HUES48 (cell line): Measurements from ENCODE around the gene RYR3.

Source experiments
- H3K27ac ChIP-seq: one replicate; pipeline ENCODE4 v1.7.0; 2013; ENCODE audit warnings: low read depth, low read length, inconsistent platforms
- H3K27me3 ChIP-seq: 2 replicates; pipeline ENCODE4 v1.6.1; 2013; ENCODE audit warnings: mild to moderate bottlenecking, low read length; ENCODE audit not compliant: control insufficient read depth, insufficient read depth
- H3K36me3 ChIP-seq: 2 replicates; pipeline ENCODE4 v1.6.1; 2013; ENCODE audit warnings: low read length; ENCODE audit not compliant: control insufficient read depth, insufficient read depth
- H3K4me1 ChIP-seq: 2 replicates; pipeline ENCODE4 v1.6.1; 2013; ENCODE audit warnings: mild to moderate bottlenecking, low read length; ENCODE audit not compliant: control insufficient read depth, insufficient read depth
- H3K4me3 ChIP-seq: 2 replicates; pipeline ENCODE4 v1.5.1; 2013; ENCODE audit warnings: mild to moderate bottlenecking, low read depth, low read length
- H3K9ac ChIP-seq: 2 replicates; pipeline ENCODE4 v1.6.1; 2013; ENCODE audit warnings: mild to moderate bottlenecking, low read depth, low read length, moderate library complexity
- H3K9me3 ChIP-seq: 2 replicates; pipeline ENCODE4 v1.6.1; 2013; ENCODE audit warnings: low read length; ENCODE audit not compliant: control insufficient read depth, insufficient read depth

Gene RYR3

GRCh38 chr15:33608714-33609113, 297.9 kb downstream of the RYR3 start:
- no peak overlapping the region for H3K9ac ChIP-seq
- H3K9me3 ChIP-seq: no peaks in the 10 kb centered on the region
- H3K4me1 ChIP-seq: no peaks in the 10 kb centered on the region
- H3K27me3 ChIP-seq: 0 out of 2 replicates have a peak, but pooled peaks cover 3% of the 10 kb centered on the region
- H3K36me3 ChIP-seq: no peaks in the 10 kb centered on the region
- no peak overlapping the region for H3K4me3 ChIP-seq
- no peak overlapping the region for H3K27ac ChIP-seq

- 0 out of 2 replicates have a peak, but pooled peaks cover 3% of the 10 kb centered on the region for H3K27me3 ChIP-seq
- no peaks in the 10 kb centered on the region for H3K4me1 ChIP-seq
- H3K4me3 ChIP-seq: no peak overlapping the region
- H3K36me3 ChIP-seq: no peaks in the 10 kb centered on the region
- H3K9me3 ChIP-seq: no peaks in the 10 kb centered on the region
- H3K27ac ChIP-seq: peak overlapping the region; percentile 53
- no peak overlapping the region for H3K9ac ChIP-seq
Observed at GRCh38 chr15:33612721-33613304, 302.0 kb downstream of the RYR3 start.

GRCh38 chr15:33616475-33616874, 305.7 kb downstream of the RYR3 start:
- no peak overlapping the region for H3K27ac ChIP-seq
- no peak overlapping the region for H3K4me3 ChIP-seq
- no peaks in the 10 kb centered on the region for H3K27me3 ChIP-seq
- no peaks in the 10 kb centered on the region for H3K4me1 ChIP-seq
- H3K9me3 ChIP-seq: no peaks in the 10 kb centered on the region
- no peak overlapping the region for H3K9ac ChIP-seq
- no peaks in the 10 kb centered on the region for H3K36me3 ChIP-seq

GRCh38 chr15:33618350-33618749, 307.6 kb downstream of the RYR3 start:
- no peaks in the 10 kb centered on the region for H3K4me1 ChIP-seq
- H3K9me3 ChIP-seq: no peaks in the 10 kb centered on the region
- no peak overlapping the region for H3K9ac ChIP-seq
- no peaks in the 10 kb centered on the region for H3K27me3 ChIP-seq
- no peaks in the 10 kb centered on the region for H3K36me3 ChIP-seq
- no peak overlapping the region for H3K27ac ChIP-seq
- no peak overlapping the region for H3K4me3 ChIP-seq

DNA sequence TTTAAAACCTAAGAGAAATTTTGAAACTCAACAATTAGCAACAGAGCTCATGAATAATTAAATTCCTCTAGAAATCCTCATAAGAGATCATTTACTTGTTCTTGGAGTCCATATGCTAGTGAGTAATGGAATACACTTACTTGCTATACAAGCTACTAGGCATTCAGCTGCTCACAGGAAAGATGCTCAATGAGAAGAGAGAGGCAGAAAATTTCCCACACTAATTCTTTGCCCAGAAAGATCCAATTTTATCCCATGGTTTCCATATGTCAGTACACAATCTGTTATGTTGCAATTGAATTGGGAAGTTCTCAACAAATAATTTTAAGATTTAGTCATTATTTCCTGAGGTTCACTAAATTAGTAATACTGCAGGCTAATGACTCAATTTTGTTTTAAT, 310.4 kb downstream of the RYR3 start:
- Histone ChIP-seq H3K9ac (no peak overlapping the region), H3K36me3 (no peaks in the 10 kb centered on the region), H3K27me3 (no peaks in the 10 kb centered on the region), H3K4me1 (no peaks in the 10 kb centered on the region), H3K9me3 (no peaks in the 10 kb centered on the region), H3K4me3 (no peak overlapping the region), H3K27ac (no peak overlapping the region)

DNA sequence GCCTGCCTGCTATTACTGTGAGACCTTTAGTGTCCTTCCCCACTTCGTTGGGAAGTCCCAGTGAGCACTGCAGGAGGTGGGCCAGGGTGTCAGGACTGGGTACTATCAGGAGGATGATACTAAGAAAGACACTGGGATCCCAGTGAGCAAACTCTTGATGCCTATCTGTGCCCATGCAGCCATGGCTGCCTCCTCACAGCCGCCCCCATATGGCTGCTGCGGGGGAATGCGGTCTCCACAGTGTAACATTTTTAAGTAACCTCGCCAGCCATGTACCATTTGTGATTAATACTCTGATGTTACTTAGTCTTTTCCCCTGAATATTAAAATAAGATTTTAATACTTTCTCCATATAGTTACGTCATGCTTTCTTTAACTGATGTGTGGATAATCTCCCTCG, 312.2 kb downstream of the RYR3 start:
- H3K36me3 ChIP-seq: no peaks in the 10 kb centered on the region
- no peaks in the 10 kb centered on the region for H3K27me3 ChIP-seq
- H3K4me1 ChIP-seq: no peaks in the 10 kb centered on the region
- H3K27ac ChIP-seq: no peak overlapping the region
- H3K9ac ChIP-seq: no peak overlapping the region
- peaks cover 3% of the 10 kb centered on the region; the same call in 1 of the 2 replicates for H3K9me3 ChIP-seq
- H3K4me3 ChIP-seq: no peak overlapping the region

DNA sequence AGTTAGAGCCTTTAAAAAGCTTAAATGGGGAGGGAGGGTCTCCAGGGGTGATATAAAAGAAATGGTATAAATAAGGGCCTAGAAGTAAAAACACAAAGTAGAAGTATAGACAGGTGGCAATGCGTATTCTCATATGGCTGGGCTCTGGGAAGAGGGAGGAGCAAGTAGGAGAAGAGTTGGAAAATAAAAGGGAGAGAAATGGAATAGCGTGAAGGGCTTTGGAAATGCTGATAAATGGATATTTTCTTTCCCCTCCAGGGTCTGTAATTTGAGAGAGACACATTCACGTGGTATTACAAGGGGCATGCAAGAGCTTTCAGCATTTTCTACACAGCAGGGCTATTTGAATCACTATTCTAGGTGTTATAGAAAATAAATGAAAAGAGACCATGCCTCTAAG, 313.7 kb downstream of the RYR3 start:
- Histone ChIP-seq H3K36me3 (no peaks in the 10 kb centered on the region), H3K27me3 (no peaks in the 10 kb centered on the region), H3K4me1 (no peaks in the 10 kb centered on the region), H3K4me3 (no peak overlapping the region), H3K27ac (no peak overlapping the region), H3K9me3 (peaks cover 3% of the 10 kb centered on the region; the same call in 1 of the 2 replicates), H3K9ac (no peak overlapping the region)

GRCh38 chr15:33629647-33630046, 318.9 kb downstream of the RYR3 start:
- peaks cover 3% of the 10 kb centered on the region; the same call in 1 of the 2 replicates for H3K9me3 ChIP-seq
- no peaks in the 10 kb centered on the region for H3K27me3 ChIP-seq
- no peaks in the 10 kb centered on the region for H3K36me3 ChIP-seq
- no peaks in the 10 kb centered on the region for H3K4me1 ChIP-seq
- no peak overlapping the region for H3K27ac ChIP-seq
- H3K9ac ChIP-seq: no peak overlapping the region
- no peak overlapping the region for H3K4me3 ChIP-seq

DNA sequence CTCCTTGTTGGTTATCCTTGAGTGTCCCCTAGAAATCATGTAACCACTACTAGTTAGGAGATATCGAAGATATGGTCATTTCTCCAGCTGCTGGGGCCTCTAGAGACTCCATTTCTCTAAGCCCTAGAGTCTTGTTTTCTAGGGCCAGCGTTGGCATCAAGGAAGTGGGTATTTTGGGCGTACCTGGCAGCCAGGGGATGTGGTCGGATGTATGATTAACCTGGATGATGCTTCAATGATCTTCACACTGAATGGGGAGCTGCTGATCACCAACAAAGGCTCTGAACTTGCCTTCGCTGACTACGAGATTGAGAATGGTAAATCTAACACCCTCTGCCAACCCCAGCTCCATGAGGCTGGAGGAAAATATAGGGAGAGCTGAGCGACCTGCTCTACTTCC, 325.5 kb downstream of the RYR3 start:
- H3K27ac ChIP-seq: no peak overlapping the region
- no peak overlapping the region for H3K4me3 ChIP-seq
- H3K9me3 ChIP-seq: no peaks in the 10 kb centered on the region
- H3K36me3 ChIP-seq: no peaks in the 10 kb centered on the region
- no peaks in the 10 kb centered on the region for H3K27me3 ChIP-seq
- H3K4me1 ChIP-seq: 0 out of 2 replicates have a peak, but pooled peaks cover 5% of the 10 kb centered on the region
- no peak overlapping the region for H3K9ac ChIP-seq

DNA sequence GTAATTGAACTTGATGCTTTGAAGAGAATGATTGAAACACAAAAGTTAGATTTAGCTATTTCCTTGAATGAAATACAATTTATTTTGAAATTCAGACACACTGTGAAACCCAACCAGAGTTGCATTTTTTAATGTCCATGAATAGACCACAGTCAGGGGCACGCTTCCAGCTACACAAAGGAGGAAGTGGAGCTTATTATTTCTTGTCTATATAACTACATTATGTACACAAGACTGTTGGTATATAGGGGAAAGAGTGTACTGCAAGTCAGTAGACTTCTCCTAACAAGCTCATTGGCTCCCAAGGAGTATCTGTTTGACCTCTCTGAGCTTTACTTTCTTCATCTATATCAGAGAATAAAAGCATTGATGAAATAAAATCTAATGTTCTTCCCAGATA, 326.2 kb downstream of the RYR3 start:
- Histone ChIP-seq H3K4me3 (no peak overlapping the region), H3K27me3 (no peaks in the 10 kb centered on the region), H3K9ac (no peak overlapping the region), H3K4me1 (0 out of 2 replicates have a peak, but pooled peaks cover 7% of the 10 kb centered on the region), H3K9me3 (no peaks in the 10 kb centered on the region), H3K36me3 (no peaks in the 10 kb centered on the region), H3K27ac (no peak overlapping the region)

DNA sequence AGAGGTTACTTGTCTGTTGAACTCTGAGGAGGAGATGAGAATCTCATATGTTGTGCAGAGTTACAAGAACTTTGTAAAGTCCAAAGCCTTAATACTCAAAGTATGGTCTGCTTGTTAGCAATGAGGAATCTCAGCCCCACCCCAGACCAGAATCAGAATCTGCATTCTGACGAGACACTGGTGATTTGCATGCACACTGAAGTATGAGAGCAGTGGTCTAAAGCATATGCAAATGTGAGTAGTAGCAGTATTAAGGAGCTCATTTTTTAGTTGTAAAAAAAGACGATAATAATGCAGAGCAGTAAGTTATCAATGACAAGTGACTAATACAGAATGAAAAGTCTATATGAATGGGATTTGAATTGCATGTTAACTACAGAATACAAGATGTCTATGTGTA, 327.7 kb downstream of the RYR3 start:
- Histone ChIP-seq H3K36me3 (no peaks in the 10 kb centered on the region), H3K9ac (no peak overlapping the region), H3K27me3 (no peaks in the 10 kb centered on the region), H3K9me3 (no peaks in the 10 kb centered on the region), H3K27ac (no peak overlapping the region), H3K4me3 (no peak overlapping the region), H3K4me1 (0 out of 2 replicates have a peak, but pooled peaks cover 7% of the 10 kb centered on the region)
